Fibroblast of skin of right biceps (primary cell): ENCODE data around the gene TTC9.

Source experiments
- DNase-seq: peaks from one replicate; pipeline ENCODE4 v3.0.0-alpha.2; 2013

Gene TTC9

DNA sequence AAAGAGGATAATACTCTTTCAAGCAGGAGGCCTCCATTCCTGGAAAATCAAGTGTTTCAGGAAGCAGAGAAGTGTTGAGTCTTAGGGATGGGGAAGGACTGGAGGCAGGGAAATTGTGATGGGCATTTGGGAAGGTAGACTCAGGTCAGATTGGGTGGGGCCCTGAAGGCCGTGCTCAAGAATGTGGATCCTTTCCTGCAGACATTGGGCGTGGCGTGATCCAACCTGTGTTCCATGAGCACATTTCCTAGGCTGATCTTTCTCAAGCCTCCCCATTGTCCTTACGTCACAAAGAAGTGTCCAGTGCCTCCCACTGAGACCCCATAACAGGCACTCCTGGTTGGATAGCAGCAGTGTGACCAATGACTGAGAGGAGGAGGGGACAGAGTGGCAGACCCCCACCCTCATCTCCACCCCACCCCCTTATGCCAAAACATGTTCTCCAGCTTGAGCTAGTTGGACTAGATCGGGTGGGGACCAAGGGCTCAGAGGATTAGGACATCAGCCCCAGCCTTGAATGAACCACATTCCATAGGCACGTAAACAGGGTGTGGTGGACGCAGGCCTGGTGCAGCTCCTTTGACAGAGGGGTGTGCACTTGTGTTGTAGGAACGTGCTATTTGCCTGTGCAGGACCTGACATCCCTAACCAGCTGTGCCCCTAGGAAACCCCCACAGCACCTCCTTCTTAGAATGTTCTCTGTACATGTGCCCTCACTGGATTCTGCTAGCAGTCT is 76.8 kb downstream of the TTC9 start:
- DNase-seq, result no peak

DNA sequence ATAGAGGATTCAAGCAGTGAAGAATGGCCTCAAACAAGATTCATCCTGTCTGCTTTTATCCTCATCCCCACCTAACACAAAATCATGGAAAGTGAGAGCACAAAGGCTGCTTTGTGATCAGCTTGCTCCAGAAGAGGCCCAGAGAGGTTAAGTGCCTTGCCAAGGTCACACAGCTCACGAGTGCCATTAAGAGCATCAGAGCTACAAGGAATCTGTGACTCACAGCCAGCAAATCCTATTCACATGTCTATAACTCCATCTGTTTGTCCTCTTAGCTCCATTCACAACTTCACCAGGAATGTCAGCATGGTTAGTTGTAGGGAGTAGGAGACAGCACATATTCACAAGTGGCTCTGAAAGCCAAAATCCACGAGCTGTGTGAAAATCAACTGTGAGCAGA is 79.8 kb downstream of the TTC9 start:
- no peak for DNase-seq

DNA sequence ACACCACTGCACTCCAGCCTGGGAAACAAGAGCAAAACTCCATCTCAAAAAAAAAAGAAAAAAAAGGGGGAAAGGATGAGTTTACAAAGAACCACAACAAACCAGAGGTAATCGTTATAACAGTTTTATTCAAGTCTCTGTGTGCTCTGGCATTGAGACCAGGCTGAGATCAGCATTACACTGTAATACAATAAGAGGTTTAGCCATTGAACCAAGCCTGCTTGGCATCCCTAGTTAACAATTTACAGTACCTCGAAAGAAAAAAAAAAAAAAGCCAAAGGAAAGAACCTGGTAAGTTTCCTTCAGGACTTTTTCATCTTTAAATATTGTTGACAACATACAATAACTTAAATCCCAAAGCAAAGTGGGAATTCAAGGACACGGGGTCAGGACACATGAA is 80.7 kb downstream of the TTC9 start:
- DNase-seq, result no peak

DNA sequence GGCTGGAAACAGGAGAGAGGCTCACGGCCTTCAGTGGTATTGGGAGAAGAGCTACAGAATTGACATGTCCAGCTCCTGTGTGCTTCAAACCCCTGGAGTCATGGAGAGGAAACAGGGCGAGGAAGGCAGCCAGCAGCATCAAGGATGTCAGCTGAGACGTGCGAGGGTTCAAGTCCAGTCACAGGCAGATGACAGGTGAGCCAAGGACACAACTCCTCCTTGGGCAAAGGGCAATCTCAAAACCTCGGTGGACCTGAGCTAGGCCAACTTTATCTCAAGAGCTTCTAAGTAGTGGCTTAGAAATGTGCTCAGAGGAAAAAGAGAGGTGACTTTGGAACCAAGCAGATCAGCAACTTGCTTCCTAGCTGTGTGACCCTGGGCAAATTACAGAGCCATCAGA is 81.6 kb downstream of the TTC9 start:
- DNase-seq, result no peak

DNA sequence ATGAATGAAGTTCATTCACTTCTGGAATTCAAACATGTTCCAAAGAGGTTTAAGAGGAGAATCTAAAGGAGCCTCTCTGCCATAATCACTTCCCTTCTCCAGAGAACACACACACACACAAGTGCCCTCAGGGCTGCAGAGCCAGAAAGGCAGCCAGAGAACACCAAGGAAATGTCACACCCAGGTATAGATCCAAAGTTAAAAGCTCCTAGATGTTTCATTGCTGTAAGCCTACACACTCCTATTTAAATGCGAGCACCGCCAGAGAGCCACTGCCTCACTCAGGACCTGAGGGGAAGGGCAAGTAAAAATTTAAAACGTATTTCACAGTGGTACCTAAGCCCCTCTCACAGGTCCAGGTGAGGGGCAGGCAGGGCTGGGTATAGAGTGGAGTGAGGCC is 82.4 kb downstream of the TTC9 start:
- no peak for DNase-seq

DNA sequence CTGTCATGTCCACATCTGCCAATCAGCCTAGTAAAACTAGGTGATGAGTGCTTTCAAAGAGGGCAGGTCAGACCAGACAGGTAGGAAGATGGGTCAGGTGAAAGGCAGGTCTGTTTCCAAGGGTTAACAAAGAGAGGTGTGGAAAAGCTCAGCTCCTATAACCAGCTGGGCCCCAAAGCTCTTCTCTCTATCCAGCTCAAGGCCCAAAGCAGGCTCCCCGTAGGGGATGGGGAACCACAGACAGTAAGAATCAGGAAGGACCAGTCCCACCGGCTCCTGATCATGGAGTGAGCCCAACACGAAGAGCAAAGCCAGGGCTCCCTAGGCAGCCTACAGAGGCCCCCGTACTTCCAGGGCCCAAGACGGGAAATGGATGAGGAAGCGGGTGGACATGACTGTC is 83.2 kb downstream of the TTC9 start:
- DNase-seq, result no peak
